Activated T-cell treated with anti-CD3 and anti-CD28 coated beads, Interleukin-2, amount 50 U/mL, for 72 hours (primary cell): ENCODE measurements around the gene PYY. TPM values are rescaled to one million over a fixed set of nuclear protein-coding genes. Genes with fewer than 3 reads are reported as not detected.
"Not testable (repeated sequence)": the region's sequence is repeated elsewhere in the genome, so short reads cannot be mapped to it uniquely, and the experiment has no call there.

Source experiments
- ATAC-seq, 2 donors: fragments of 150-1000 bp; cut with Tn5 transposase; replicated peaks in 1 of 2; 2 replicates each; pipeline ENCODE4 v1.10.0; 2021; ENCODE audit warnings: moderate library complexity in 2 of 2, mild to moderate bottlenecking in 1 of 2
- DNase-seq, 2 donors: peaks; one replicate each; pipeline ENCODE4 v3.0.0; 2021 to 2022; ENCODE audit warnings: mixed read lengths in 1 of 2
- H3K27ac Mint-ChIP-seq: one replicate; pipeline ENCODE4 v1.8.0; 2022; ENCODE audit warnings: mild to moderate bottlenecking, moderate library complexity, mixed read lengths
- H3K27me3 Mint-ChIP-seq: one replicate; pipeline ENCODE4 v1.8.0; 2022; ENCODE audit warnings: low read depth, mixed read lengths
- H3K36me3 Mint-ChIP-seq, 2 donors: one replicate each; pipeline ENCODE4 v1.8.0; 2022; ENCODE audit warnings: mixed read lengths in 2 of 2, mild to moderate bottlenecking in 1 of 2; ENCODE audit not compliant: insufficient read depth in 2 of 2
- H3K4me1 Mint-ChIP-seq: one replicate; pipeline ENCODE4 v1.8.0; 2022; ENCODE audit warnings: low read depth, mixed read lengths
- H3K4me3 Mint-ChIP-seq, 2 donors: one replicate each; pipeline ENCODE4 v1.8.0; 2022; ENCODE audit warnings: mild to moderate bottlenecking in 2 of 2, mixed read lengths in 2 of 2, moderate library complexity in 2 of 2
- H3K9me3 Mint-ChIP-seq, 2 donors: one replicate each; pipeline ENCODE4 v1.8.0; 2022; ENCODE audit warnings: mixed read lengths in 2 of 2
- total RNA-seq, 2 donors: library from RNA; stranded (reverse); gene quantifications; one replicate each; pipeline ENCODE4 v1.2.3, GENCODE V29; 2022

PYY gene
- total RNA-seq, 2 donors from 2014 or later, result not detected

GRCh38 chr17:43952351-43952723, 1.4 kb downstream of the PYY start:
- Mint-ChIP-seq H3K4me1 (peaks cover 8% of the 10 kb centered on the region), H3K4me3 (peak overlapping the region in 1 of 2 donors; percentile 45), H3K27me3 (peaks cover 49% of the 10 kb centered on the region), H3K27ac (no peak overlapping the region), H3K9me3 (no peaks in the 10 kb centered on the region), H3K36me3 (no peaks in the 10 kb centered on the region)
- DNase-seq, result no peak
- ATAC-seq, result no peak

DNA sequence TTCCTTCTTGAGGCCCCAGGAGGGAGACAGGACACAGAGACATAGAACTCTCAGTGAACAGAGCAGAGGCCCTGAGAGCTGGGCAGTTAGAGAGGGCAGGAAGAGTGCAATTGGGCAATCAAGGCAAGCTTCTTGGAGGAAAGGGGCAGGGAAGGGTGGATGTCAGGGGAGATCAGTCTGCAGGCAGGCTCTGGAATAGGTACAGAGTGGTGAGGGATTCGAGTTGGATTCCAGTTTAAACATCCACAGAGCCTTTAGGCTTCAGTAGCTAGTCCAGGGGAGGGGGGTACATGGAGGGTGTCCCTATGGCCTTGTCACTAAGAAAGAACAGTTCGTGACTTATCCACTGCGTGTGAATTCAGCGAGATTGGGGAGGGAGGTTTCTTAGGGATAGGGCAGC, 2.0 kb downstream of the PYY start:
- H3K4me3 Mint-ChIP-seq, result peak overlapping the region in 1 of 2 donors; percentile 22
- no peaks in the 10 kb centered on the region for H3K9me3 Mint-ChIP-seq

DNA sequence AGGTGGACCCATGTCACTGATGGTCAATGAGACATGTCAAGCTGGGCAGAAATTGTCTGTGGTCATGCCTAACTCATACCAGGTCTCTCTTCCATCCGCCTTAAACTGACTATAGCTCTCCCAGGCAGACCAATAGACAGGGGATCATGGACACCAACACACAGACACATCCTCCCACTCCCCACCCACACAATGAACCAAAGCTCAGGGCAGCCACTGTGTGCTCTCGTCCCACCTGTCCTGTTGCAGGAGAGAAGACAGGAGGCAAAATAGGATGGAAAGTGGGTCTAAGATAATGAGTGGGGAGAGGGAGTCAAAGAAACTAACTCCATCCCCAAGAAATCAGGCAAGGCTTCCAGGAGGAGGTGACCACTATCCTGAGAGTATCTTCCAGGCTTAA, 3.2 kb downstream of the PYY start:
- ATAC-seq, result no peak
- Mint-ChIP-seq H3K27ac (no peak overlapping the region), H3K9me3 (no peaks in the 10 kb centered on the region), H3K36me3 (no peaks in the 10 kb centered on the region), H3K4me3 (no peak overlapping the region), H3K4me1 (peaks cover 8% of the 10 kb centered on the region), H3K27me3 (peaks cover 48% of the 10 kb centered on the region)
- no peak for DNase-seq

More for the DNA sequence above, 2.0 kb downstream of the PYY start:
- peaks cover 49% of the 10 kb centered on the region for H3K27me3 Mint-ChIP-seq
- DNase-seq (no peak), ATAC-seq (no peak)
- H3K4me1 Mint-ChIP-seq, result peaks cover 8% of the 10 kb centered on the region
- H3K36me3 Mint-ChIP-seq, result no peaks in the 10 kb centered on the region
- H3K27ac Mint-ChIP-seq, result no peak overlapping the region

- ATAC-seq (no peak), DNase-seq (no peak)
- no peak overlapping the region for H3K27ac Mint-ChIP-seq
- H3K4me1 Mint-ChIP-seq, result peaks cover 10% of the 10 kb centered on the region
- no peaks in the 10 kb centered on the region for H3K36me3 Mint-ChIP-seq
- peaks cover 43% of the 10 kb centered on the region for H3K27me3 Mint-ChIP-seq
- H3K4me3 Mint-ChIP-seq, result no peak overlapping the region
- H3K9me3 Mint-ChIP-seq, result no peaks in the 10 kb centered on the region
Measured at GRCh38 chr17:43949781-43950180, 4.0 kb downstream of the PYY start.

- peaks cover 24% of the 10 kb centered on the region for H3K27me3 Mint-ChIP-seq
- no peak for ATAC-seq
- no peak overlapping the region for H3K4me3 Mint-ChIP-seq
- H3K36me3 Mint-ChIP-seq, result no peaks in the 10 kb centered on the region
- H3K27ac Mint-ChIP-seq, result no peak overlapping the region
- peaks cover 12% of the 10 kb centered on the region for H3K4me1 Mint-ChIP-seq
- no peak for DNase-seq
- no peaks in the 10 kb centered on the region for H3K9me3 Mint-ChIP-seq
Measured at GRCh38 chr17:43946781-43947180, 7.0 kb downstream of the PYY start.

DNA sequence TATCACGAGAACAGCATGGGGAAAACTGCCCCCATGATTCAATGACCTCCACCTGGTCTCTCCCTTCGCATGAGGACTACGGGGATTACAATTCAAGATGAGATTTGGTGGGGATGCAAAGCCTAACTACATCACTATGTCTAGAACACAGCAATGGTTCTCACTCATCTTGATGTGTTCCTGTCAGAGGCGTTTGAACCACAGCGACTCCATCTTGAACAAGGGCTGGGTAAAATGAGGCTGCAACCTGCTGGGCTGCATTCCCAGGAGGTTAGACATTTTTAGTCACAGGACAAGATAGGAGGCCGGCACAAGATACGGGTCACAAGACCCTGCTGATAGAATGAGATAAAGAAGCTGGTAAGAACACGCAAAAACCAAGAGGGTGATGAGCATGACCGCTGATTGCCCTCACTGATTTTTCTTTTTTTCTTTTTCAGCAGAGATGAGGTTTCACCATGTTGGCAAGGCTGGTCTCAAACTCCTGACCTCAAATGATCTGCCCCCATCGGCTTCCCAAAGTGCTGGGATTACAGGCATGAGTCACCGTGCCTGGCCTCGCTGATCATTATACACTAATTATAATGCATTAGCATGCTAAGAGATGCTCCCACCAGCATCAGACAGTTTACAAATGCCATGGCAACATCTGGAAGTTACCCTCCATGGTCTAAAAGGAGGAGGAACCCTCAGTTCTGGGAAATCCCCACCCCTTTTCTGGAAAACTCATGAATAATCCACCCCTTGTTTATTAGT, 8.5 kb downstream of the PYY start:
- Mint-ChIP-seq H3K27me3 (peaks cover 9% of the 10 kb centered on the region), H3K9me3 (no peaks in the 10 kb centered on the region), H3K27ac (no peak overlapping the region), H3K36me3 (no peaks in the 10 kb centered on the region), H3K4me3 (no peak overlapping the region), H3K4me1 (peaks cover 12% of the 10 kb centered on the region)
- DNase-seq (no peak), ATAC-seq (no peak)

DNA sequence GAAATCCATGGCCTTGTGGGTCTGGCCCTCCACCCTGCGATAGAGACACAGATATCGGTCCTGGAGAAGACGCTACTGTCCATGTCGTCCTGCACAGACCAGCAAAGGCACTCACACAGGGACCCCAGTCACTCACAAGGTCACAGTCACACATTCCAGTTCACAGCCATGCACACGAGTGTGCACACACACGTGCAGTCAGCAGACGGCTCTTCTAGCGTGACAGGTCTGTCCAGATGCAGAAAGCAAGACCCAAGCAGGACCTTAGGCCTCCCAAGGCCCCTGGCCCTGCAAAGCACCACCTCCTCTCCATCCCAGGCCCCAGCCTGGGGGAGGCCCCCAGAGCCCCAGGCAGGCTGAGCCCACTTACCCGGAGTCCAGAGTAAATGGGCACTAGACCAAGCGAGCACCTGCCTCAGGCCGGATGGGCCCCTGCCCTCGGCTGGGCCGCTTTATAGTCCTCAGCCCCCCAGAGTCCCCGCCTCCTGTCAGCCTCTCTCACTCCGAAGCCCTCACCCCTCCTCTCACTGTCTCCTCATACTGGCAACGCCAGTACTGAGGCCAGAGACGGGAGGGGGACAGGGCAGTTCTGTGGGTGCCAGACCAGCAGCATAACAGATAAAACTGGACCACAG, 11.6 kb downstream of the PYY start, which contains the start of gene PPY:
Gene PPY, minus strand, starts transcription at position 426 of the 635 bp plus-strand sequence. CDS start 822 bp downstream, outside the sequence.
- no peaks in the 10 kb centered on the region for H3K36me3 Mint-ChIP-seq
- H3K27me3 Mint-ChIP-seq, result peaks cover 15% of the 10 kb centered on the region
- H3K4me1 Mint-ChIP-seq, result peaks cover 12% of the 10 kb centered on the region
- no peak within 1 kb of the TSS for H3K4me3 Mint-ChIP-seq
- H3K27ac Mint-ChIP-seq, result no peak within 1 kb of the TSS
- ATAC-seq, result no peak
- no peaks in the 10 kb centered on the region for H3K9me3 Mint-ChIP-seq
- DNase-seq, result no peak

- H3K9me3 Mint-ChIP-seq, result no peaks in the 10 kb centered on the region
- ATAC-seq, result no peak
Measured at GRCh38 chr17:43940630-43941029, 13.1 kb downstream of the PYY start.

GRCh38 chr17:43939886-43940285, 13.9 kb downstream of the PYY start:
- ATAC-seq (no peak), DNase-seq (no peak)
- H3K27ac Mint-ChIP-seq, result no peak overlapping the region
- H3K36me3 Mint-ChIP-seq, result no peaks in the 10 kb centered on the region
- H3K9me3 Mint-ChIP-seq, result no peaks in the 10 kb centered on the region
- peaks cover 11% of the 10 kb centered on the region for H3K4me1 Mint-ChIP-seq
- H3K27me3 Mint-ChIP-seq, result peaks cover 23% of the 10 kb centered on the region
- H3K4me3 Mint-ChIP-seq, result no peak overlapping the region

More at GRCh38 chr17:43940630-43941029, 13.1 kb downstream of the PYY start:
- H3K27me3 Mint-ChIP-seq, result peaks cover 23% of the 10 kb centered on the region
- peak; percentile 35 to 38 for DNase-seq
- no peak overlapping the region for H3K27ac Mint-ChIP-seq
- H3K4me3 Mint-ChIP-seq, result no peak overlapping the region
- H3K36me3 Mint-ChIP-seq, result no peaks in the 10 kb centered on the region
- peaks cover 12% of the 10 kb centered on the region for H3K4me1 Mint-ChIP-seq

DNA sequence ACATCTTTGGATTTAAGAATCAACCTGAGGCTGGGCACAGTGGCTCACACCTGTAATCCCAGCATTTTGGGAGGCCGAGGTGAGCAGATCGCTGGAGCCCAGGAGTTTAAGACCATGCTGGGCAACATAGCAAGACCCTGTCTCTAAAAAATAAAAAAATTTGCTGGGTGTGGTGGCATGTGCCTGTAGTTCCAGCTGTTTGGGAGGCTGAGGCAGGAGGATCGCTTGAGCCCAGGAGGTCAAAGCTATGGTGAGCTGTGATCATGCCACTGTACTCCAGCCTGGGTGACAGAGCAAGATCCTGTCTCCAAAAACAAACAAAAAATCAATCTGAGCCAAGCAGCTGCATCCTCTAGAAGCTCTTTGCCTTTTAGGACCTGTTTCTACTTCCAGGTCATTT, 14.3 kb downstream of the PYY start:
- not testable (repeated sequence) for H3K27ac Mint-ChIP-seq, H3K4me3 Mint-ChIP-seq, ATAC-seq, H3K9me3 Mint-ChIP-seq, DNase-seq, H3K36me3 Mint-ChIP-seq, H3K4me1 Mint-ChIP-seq
- peaks cover 23% of the 10 kb centered on the region for H3K27me3 Mint-ChIP-seq

- no peak for DNase-seq
- no peak overlapping the region for H3K27ac Mint-ChIP-seq
- H3K36me3 Mint-ChIP-seq, result no peaks in the 10 kb centered on the region
- H3K4me1 Mint-ChIP-seq, result no peaks in the 10 kb centered on the region
- H3K9me3 Mint-ChIP-seq, result no peaks in the 10 kb centered on the region
- ATAC-seq, result no peak
- peaks cover 23% of the 10 kb centered on the region for H3K27me3 Mint-ChIP-seq
- H3K4me3 Mint-ChIP-seq, result peak overlapping the region in 1 of 2 donors; percentile 25
Measured at GRCh38 chr17:43938838-43939182, 14.9 kb downstream of the PYY start.

GRCh38 chr17:43936434-43936833, 17.3 kb downstream of the PYY start:
- ATAC-seq (no peak), DNase-seq (no peak)
- H3K27me3 Mint-ChIP-seq, result peaks cover 23% of the 10 kb centered on the region
- no peak overlapping the region for H3K27ac Mint-ChIP-seq
- H3K36me3 Mint-ChIP-seq, result no peaks in the 10 kb centered on the region
- no peak overlapping the region for H3K4me3 Mint-ChIP-seq
- H3K9me3 Mint-ChIP-seq, result no peaks in the 10 kb centered on the region
- no peaks in the 10 kb centered on the region for H3K4me1 Mint-ChIP-seq

GRCh38 chr17:43935926-43936261, 17.8 kb downstream of the PYY start:
- Mint-ChIP-seq H3K4me3 (no peak overlapping the region), H3K27me3 (peaks cover 23% of the 10 kb centered on the region), H3K9me3 (no peaks in the 10 kb centered on the region), H3K36me3 (no peaks in the 10 kb centered on the region), H3K4me1 (no peaks in the 10 kb centered on the region), H3K27ac (no peak overlapping the region)
- no peak for DNase-seq
- no peak for ATAC-seq
